Measurements from ENCODE around the gene ACLY. TPM values are rescaled to one million over a fixed set of nuclear protein-coding genes. Genes with fewer than 3 reads are reported as not detected.

ACLY gene
- polyA plus RNA-seq, 2 of the 4 experiments (the other 2 are of a cell fraction), result 355 to 376 TPM

- ChIA-PET POLR2A (interaction anchor here (1.3 to 2.2 kb wide), 2 partner anchors 13 to 53 kb away, joined by 3 to 12 read pairs; no protein-coding TSS in a partner anchor), CTCF (interaction anchor here (0.6 to 9.6 kb wide), 13 partner anchors 8 to 825 kb away, joined by 3 to 62 read pairs (median 4); partner anchors contain the start of gene ACLY)
- H3K4me2 ChIP-seq, result peak overlapping the region; percentile 59
- TF ChIP-seq RAD21 (conservative IDR thresholded peaks at IDR 0.05 in 1 of 2, IDR thresholded peaks at IDR 0.05 in 1 of 2) (0 out of 5 replicates have a peak, but pooled peaks of 1 of the 2 experiments have one; percentile 26), JUNB (IDR thresholded peaks at IDR 0.05) (no peak), JUN (IDR thresholded peaks at IDR 0.05) (peak in 1 of 2 experiments; percentile 17; a peak in 1 of 5 replicates), BCL3 (IDR thresholded peaks at IDR 0.05) (0 out of 3 replicates have a peak, but pooled peaks have one; percentile 19), SMC3 (IDR thresholded peaks at IDR 0.05) (0 out of 3 replicates have a peak, but pooled peaks have one; percentile 16), CEBPB (IDR thresholded peaks at IDR 0.05) (peak; percentile 69 to 90; a peak in 3 of 4 replicates), CBX8 (IDR thresholded peaks at IDR 0.05) (no peak), PBX3 (IDR thresholded peaks at IDR 0.05) (peak; percentile 36; the same call in 1 of the 2 replicates)
- peak overlapping the region; percentile 67 to 81 for H3K27ac ChIP-seq
- peak; percentile 46 to 48 for ATAC-seq
- H3K4me1 ChIP-seq, result peaks cover 80% of the 10 kb centered on the region
- FAIRE-seq, result no peak
- no peaks in the 10 kb centered on the region for H3K9me3 ChIP-seq
- peak in 1 of 2 experiments; percentile 57 for DNase-seq (ENCODE audit: low read depth in 1 of 2, low spot score in 1 of 2)
- no peak overlapping the region for H3K4me3 ChIP-seq
- WGBS (ENCODE audit: missing lambda C conversion rate), result 46% methylated on average over 7 of the region's 7 CpGs
Observed at GRCh38 chr17:41894791-41895331, 23.9 kb downstream of the ACLY start.

GRCh38 chr17:41893384-41893783 lies 25.4 kb downstream of the ACLY start:
- 86% methylated on average over 3 of the region's 3 CpGs for WGBS (ENCODE audit: missing lambda C conversion rate)
- FAIRE-seq, result no peak
- no peak for ATAC-seq
- TF ChIP-seq TP53 (CRISPR knock-in tag; IDR thresholded peaks at IDR 0.05) (no peak), POLR2A (IDR thresholded peaks at IDR 0.05; ENCODE audit: low read length) (no peak), MAFK (IDR thresholded peaks at IDR 0.05; ENCODE audit: partially characterized antibody) (peak; percentile 65), HOXA7 (CRISPR knock-in tag; IDR thresholded peaks at IDR 0.05) (no peak), HDAC2 (IDR thresholded peaks at IDR 0.05) (no peak), RAD21 (conservative IDR thresholded peaks at IDR 0.05 in 1 of 2, IDR thresholded peaks at IDR 0.05 in 1 of 2) (no peak)
- Histone ChIP-seq H3K4me2 (no peak overlapping the region), H3K9me3 (no peaks in the 10 kb centered on the region), H3K4me3 (no peak overlapping the region), H3K4me1 (peaks cover 80% of the 10 kb centered on the region), H3K27ac (peak overlapping the region in 1 of 2 experiments; percentile 60; a peak in 3 of 6 replicates)
- CTCF ChIA-PET, result interaction anchor here (0.5 to 9.6 kb wide), 8 partner anchors 9 to 156 kb away, joined by 3 to 62 read pairs (median 5); no protein-coding TSS in a partner anchor
- DNase-seq (ENCODE audit: low read depth in 1 of 2, low spot score in 1 of 2), result no peak
- POLR2A ChIA-PET, result interaction anchor here (0.6 to 0.7 kb wide), 4 partner anchors 20 to 66 kb away, joined by 3 to 5 read pairs (median 4); no protein-coding TSS in a partner anchor

GRCh38 chr17:41892021-41892376 lies 26.8 kb downstream of the ACLY start:
- DNase-seq (ENCODE audit: low read depth in 1 of 2, low spot score in 1 of 2) (no peak), ATAC-seq (no peak; a peak in 1 of 6 replicates), FAIRE-seq (no peak)
- CTCF ChIA-PET, result interaction anchor here (0.5 to 9.6 kb wide), 4 partner anchors 19 to 99 kb away, joined by 3 to 62 read pairs (median 4); partner anchors contain the start of gene P3H4
- H3K4me1 ChIP-seq, result peaks cover 69% of the 10 kb centered on the region
- WGBS (ENCODE audit: missing lambda C conversion rate), result 87% methylated on average over 4 of the region's 4 CpGs
- H3K4me2 ChIP-seq, result peak overlapping the region; percentile 42
- H3K4me3 ChIP-seq, result no peak overlapping the region
- POLR2A ChIA-PET, result no interaction called here
- H3K9me3 ChIP-seq, result no peaks in the 10 kb centered on the region
- TF ChIP-seq KDM1A (IDR thresholded peaks at IDR 0.05; ENCODE audit: low read depth), result no peak
- no peak for TF ChIP-seq EHF (CRISPR knock-in tag; IDR thresholded peaks at IDR 0.05)
- no peak for TF ChIP-seq HOXA7 (CRISPR knock-in tag; IDR thresholded peaks at IDR 0.05)
- TF ChIP-seq KDM5A (IDR thresholded peaks at IDR 0.05), result no peak
- no peak for TF ChIP-seq RFX5 (IDR thresholded peaks at IDR 0.05)
- no peak for TF ChIP-seq CHD2 (IDR thresholded peaks at IDR 0.05; ENCODE audit: low read length, partially characterized antibody)
- no peak for TF ChIP-seq ESRRA (IDR thresholded peaks at IDR 0.05; ENCODE audit: borderline replicate concordance, low read length)
- TF ChIP-seq E2F6 (IDR thresholded peaks at IDR 0.05; ENCODE audit: borderline replicate concordance, low read depth), result no peak
- no peak for TF ChIP-seq ZNF302 (CRISPR knock-in tag; IDR thresholded peaks at IDR 0.05)
- TF ChIP-seq POLR2A (IDR thresholded peaks at IDR 0.05; ENCODE audit: low read length), result no peak
- TF ChIP-seq USF2 (IDR thresholded peaks at IDR 0.05), result no peak
- TF ChIP-seq SMC3 (IDR thresholded peaks at IDR 0.05), result no peak
- TF ChIP-seq MAZ (IDR thresholded peaks at IDR 0.05; ENCODE audit: borderline replicate concordance, low read depth, low read length), result no peak
- TF ChIP-seq HMGXB4 (CRISPR knock-in tag; IDR thresholded peaks at IDR 0.05; ENCODE audit: borderline replicate concordance), result no peak
- H3K27ac ChIP-seq, result peak overlapping the region; percentile 16 to 60; a peak in 4 of 6 replicates
